GM18526 (cell line): ENCODE measurements around the gene PAPPA.

Experiments
- POLR2A ChIP-seq: IDR thresholded peaks from 3 replicates; pipeline ENCODE4 v1.6.1; 2011; ENCODE audit not compliant: insufficient read length; ENCODE audit errors: extremely low read depth

PAPPA gene

DNA sequence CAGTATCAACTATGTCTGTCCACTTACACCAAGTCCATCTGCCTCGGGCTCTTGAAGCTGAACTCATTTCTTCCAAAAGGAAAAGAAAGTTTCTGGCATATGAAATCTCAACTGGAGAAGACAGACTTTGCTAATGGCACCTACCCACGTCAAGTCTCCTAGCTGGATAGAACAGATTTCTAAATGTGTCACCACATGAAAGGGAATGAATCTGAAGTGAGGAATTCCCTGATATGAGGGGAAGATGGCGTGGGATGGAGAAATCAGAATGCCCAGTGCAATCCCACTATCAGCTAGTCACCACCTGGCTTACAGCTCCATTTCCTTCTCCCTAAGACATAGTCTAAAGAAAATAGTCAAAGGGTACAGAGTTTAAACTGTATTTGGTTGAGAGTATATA lies 144.7 kb downstream of the PAPPA start:
- no peak for TF ChIP-seq POLR2A

GRCh38 chr9:116298878-116299391 lies 145.3 kb downstream of the PAPPA start:
- no peak for TF ChIP-seq POLR2A

GRCh38 chr9:116300360-116300870 lies 146.8 kb downstream of the PAPPA start:
- no peak for TF ChIP-seq POLR2A

DNA sequence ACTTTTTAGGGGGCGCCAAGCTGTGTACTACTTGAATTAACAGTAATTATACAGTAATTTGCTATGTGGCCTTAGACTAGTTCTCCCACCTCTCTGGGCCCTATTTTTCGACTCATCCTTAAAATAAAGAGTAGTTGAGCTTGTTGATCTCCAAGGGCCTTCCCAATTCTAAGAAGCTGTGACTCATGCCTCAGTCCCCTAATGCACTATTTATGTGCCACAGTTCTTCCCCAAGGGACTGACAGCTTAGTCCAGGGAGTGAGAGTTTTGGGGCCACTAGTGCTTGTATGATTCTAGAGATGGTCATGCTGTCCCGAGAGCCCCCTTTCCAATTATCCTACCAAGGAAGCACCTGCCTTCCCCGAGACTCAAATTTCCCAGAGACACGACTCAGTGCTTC lies 149.7 kb downstream of the PAPPA start:
- TF ChIP-seq POLR2A: no peak

DNA sequence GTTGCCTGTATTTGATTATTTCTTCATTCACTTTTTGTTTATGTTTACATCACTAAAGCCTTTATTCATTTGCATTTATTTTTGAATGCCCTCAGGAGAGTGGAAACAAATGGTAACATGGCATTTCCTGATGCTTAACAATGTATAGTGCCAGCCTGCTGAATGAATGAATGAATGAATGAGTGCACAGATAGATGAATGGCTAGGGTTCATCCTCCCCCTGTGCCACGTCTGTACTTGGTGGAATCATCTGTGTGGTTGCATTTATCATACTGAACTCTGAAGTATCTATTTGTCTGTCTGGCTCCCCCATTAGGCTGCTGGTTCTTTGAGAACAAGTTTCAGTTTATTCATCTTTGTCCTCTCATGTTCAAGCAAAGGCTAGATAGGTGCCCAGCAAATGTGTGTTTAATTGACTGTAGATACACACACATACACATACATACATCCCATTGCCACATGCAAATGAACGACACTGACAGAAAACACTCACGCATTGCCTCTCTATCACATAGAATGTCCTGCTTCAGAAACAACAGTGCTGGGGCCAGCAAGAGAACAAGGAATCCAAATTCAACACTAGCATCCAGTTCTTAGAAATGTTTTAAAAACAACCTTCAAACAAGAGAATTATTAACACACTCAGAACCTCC lies 150.4 kb downstream of the PAPPA start:
- TF ChIP-seq POLR2A: no peak

GRCh38 chr9:116304761-116305160 lies 151.2 kb downstream of the PAPPA start:
- no peak for TF ChIP-seq POLR2A

DNA sequence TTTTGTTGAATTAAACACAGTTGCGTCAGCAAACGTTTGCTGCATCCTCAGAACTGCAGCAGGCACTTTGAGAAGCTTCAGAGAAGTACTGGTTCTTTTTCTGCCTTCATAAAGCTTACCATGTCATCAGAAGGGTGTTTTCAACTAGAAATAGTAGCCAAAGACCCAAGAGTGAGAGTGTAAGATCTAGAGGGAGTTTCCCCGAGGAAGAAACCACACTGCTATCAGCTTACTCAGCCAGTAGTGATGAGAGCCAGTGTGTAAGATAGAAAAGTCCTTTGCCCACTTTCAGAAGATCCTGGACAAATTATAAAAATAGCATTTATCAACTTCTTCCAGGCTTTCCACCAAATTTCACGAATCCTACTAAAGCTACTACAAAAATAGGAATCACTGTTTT lies 154.5 kb downstream of the PAPPA start:
- TF ChIP-seq POLR2A: no peak

DNA sequence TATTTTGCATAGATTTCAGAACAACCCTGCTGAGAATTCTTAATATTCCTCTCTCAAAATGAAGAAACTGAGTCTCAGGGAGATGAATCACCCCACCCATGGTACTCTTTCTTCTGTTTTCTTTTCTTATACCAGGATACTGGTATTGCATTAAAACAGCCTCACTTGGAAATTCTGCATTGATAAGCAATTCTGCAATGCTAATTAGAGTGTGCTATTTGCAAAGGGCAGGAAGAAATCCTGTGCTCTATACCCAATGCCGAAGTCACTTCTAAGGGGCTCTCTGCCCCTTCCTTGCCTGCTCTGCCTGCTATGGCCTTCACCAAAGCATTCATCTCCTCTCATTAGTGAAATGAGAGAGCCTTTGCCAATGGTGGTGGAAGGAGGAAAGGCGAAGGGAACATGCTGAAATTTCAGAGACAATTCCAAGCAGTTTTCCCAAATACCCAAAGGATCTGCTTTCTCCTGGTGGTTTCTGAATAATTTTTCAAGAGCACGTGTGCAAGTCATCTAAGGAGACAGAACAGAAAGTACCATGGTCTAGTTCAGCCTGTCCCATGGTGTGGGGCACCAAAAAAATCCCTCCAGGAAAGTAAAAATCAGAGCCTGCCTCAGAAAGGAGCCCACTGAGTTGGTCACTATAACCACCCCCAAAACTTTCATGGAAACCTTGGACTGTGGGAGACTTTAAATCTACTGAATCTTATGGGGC lies 156.5 kb downstream of the PAPPA start:
- no peak for TF ChIP-seq POLR2A

DNA sequence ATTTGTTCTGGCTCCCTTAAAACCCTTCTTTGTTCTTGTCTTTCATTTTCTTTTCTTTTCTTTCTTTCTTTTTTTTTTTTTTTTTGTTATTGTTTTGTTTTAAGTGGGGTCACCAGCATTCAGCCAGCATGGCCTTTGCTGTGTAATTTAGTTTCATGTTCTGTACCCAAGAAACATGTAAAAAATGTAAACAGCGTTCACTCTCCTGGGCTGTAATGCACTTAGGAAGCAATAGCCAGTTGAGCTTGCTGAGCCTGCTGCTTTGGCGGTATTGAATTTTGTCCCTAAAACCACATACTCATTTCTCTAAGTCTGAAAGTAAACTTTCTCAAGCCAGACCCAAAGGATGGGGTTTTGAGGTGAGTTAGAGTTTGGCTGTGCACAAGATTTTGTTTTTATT lies 158.6 kb downstream of the PAPPA start:
- TF ChIP-seq POLR2A: no peak

GRCh38 chr9:116313638-116314037 lies 160.0 kb downstream of the PAPPA start:
- no peak for TF ChIP-seq POLR2A

DNA sequence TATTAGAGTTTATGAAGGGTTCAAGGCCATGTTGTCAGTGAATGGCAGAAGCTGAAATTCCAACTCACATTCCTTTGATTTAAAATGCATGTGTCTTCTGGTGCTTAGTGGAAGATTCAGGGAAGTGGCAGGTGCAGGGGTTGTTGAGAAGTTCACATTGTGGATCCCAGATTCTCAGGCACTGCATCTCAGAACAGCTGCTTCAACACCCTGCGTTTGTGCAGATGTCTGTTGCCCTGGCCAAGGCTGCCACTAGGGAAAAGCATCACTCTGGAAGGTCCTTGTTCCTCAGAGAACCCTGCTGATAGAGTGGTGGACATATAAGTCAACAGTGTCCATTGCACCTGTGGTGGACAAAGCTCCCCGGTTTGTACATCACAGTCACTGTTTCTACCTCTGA lies 162.7 kb downstream of the PAPPA start:
- TF ChIP-seq POLR2A: no peak

GRCh38 chr9:116317503-116317902 lies 163.9 kb downstream of the PAPPA start:
- no peak for TF ChIP-seq POLR2A

DNA sequence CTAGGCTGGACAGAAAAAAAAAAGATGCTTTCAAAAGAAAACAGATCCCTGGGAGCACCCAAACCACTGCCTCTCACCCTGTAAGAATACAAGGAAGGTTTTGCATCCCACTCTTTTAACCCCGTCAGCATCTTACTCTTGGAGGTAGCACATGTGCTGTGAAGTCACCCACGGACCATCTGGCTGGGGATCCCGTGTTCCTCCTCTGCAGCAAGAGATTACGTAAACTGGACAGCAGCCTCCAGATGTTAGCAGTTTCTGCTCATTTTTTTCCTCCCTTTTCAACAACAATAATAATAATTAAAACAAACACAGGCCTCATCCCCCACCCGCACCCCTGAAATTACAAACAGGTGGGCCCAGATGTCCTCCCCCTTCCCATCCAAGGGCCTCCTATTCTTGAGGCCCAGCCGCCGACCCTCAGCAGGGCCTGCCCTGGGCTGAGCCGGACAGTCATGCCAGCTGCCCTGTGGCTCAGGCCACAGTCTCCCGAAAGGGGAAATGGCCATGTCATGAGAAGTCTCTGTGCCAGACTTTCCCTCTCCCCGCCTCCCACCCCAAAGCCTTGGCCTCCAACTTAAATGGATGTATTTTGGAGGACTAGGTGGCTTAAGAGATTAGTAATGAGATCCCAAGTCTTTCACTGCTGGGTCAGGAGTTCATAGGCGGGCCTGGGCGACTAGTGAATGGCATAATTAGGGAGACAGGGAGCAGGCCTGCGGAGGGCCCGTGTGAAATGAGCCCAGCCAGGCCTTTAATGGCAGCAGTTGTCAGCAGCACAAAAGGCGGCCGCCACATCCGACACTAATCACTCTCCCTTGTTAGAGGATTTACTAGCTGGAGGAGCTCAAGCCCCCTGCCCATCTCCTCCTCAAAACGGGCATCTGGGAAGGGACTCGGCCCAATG lies 165.1 kb downstream of the PAPPA start:
- TF ChIP-seq POLR2A: no peak

DNA sequence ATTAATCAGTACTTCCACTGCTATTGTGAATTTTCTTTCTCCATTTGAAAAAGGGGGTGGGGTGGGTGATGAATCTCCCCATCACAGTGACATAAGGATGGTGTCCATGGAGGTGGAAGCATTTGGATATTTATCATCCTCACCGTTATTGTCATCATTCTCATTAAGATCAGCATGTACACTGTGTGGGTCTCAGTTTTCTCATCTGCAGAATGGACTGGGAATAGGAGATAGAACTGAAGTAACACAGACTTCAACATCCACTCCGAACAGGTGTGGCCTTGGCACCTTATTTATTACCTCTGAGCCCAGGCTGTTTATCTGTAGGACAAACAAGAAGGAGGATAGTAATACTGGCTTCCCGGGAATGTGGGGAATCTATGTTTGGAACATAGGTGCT lies 165.9 kb downstream of the PAPPA start:
- TF ChIP-seq POLR2A: no peak

DNA sequence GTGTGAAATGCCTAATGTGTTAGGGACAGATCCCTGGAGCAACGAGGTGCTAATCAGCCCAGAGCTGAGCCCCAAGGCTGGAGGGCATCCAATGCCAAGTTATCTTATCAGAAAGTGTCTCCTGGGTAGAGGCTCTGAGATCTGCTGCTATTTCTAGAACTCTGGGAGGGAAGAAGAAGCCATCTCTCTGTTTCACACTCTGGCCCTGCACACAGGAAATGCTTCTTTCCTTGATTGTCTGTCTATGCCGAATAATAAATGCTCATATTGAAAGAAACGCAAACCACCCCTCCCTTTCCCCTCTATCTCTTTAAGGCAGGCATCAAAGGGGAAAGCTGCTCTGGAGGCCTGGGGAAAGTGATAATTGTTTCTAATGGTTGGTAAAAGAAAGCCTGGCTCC lies 166.7 kb downstream of the PAPPA start:
- no peak for TF ChIP-seq POLR2A
